NCI-H1694 (cell line): ENCODE results near the gene DIP2C.
"Not testable (repeated sequence)": the region's sequence is repeated elsewhere in the genome, so short reads cannot be mapped to it uniquely, and the experiment has no call there.

Source experiments
- DNase-seq: peaks from one replicate; lab custom pipeline; 2025; lab: John Stamatoyannopoulos, UW

The DIP2C gene

DNA sequence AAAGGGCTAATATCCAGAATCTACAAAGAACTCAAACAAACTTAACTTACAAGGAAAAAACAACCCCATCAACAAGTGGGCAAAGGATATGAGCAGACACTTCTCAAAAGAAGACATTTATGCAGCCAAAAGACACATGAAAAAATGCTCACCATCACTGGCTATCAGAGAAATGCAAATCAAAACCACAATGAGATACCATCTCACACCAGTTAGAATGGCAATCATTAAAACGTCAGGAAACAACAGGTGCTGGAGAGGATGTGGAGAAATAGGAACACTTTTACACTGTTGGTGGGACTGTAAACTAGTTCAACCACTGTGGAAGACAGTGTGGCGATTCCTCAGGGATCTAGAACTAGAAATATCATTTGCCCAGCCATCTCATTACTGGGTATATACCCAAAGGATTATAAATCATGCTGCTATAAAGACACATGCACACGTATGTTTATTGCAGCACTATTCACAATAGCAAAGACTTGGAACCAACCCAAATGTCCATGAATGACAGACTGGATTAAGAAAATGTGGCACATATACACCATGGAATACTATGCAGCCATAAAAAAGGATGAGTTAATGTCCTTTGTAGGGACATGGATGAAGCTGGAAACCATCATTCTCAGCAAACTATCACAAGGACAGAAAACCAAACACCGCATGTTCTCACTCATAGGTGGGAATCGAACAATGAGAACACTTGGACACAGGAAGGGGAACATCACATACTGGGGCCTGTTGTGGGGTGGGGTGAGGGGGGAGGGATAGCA is 423.5 kb downstream of the DIP2C start:
- not testable (repeated sequence) for DNase-seq

DNA sequence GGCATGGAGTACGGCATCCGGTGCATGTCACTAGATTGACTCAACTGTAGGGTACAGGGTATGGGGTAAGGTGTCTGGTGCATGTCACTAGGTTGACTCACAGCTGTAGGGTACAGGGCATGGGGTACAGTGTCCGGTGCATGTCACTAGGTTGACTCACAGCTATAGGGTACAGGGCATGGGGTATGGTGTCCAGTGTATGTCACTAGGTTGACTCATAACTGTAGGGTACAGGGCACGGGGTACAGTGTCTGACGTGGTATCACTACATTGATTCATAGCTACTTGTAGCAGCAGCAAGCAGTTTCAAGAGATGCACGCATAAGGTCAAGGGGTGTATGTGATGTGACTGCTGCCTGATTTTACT is 424.4 kb downstream of the DIP2C start:
- not testable (repeated sequence) for DNase-seq

DNA sequence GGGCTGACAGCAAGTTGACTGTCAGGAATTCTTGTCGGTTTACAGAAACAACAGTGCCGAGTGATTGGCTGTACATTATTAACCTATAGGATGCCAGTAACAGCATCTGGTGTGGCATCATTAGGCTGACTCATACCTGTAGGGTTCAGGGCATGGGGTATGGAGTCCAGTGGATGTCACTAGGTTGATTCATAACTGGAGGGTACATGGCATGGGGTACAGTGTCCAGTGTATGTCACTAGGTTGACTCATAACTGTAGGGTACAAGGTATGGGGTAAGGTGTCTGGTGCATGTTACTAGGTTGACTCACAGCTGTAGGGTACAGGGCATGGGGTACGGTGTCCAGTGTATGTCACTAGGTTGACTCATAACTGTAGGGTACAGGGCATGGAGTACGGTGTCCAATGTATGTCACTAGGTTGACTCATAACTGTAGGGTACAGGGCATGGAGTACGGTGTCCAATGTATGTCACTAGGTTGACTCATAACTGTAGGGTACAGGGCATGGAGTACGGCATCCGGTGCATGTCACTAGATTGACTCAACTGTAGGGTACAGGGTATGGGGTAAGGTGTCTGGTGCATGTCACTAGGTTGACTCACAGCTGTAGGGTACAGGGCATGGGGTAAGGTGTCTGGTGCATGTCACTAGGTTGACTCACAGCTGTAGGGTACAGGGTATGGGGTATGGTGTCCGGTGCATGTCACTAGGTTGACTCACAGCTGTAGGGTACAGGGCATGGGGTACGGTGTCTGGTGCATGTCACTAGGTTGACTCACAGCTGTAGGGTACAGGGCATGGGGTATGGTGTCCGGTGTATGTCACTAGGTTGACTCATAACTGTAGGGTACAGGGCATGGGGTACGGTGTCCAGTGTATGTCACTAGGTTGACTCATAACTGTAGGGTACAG is 425.1 kb downstream of the DIP2C start:
- not testable (repeated sequence) for DNase-seq

DNA sequence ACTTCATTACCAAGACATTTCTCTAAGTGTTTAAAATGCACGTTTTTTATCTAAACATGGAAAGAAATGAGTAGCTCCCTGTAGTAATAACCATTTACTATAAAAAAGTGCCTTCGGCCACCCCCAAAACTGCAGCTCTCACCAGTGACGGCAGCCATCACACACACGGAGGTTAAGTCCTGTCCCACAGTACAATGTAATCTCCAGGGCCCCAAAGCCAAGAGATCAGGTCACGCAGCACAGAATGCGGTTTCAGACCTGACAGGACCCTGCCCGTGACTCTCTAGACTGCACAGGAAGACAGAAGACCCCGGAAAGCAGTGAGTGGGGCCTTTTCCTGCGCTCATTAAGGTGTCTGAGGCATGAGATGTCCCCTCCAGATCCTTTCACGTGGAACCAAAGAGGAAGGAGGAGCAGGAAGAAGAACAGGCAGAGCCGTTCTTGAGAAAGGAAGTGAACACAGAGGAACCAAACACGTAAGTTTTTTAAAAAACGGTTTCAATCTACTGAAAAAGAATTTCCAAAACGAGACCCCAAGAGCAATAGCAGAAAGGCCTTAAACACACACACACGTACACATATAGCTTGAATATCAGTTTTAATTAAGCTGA is 428.5 kb downstream of the DIP2C start:
- DNase-seq: no peak

DNA sequence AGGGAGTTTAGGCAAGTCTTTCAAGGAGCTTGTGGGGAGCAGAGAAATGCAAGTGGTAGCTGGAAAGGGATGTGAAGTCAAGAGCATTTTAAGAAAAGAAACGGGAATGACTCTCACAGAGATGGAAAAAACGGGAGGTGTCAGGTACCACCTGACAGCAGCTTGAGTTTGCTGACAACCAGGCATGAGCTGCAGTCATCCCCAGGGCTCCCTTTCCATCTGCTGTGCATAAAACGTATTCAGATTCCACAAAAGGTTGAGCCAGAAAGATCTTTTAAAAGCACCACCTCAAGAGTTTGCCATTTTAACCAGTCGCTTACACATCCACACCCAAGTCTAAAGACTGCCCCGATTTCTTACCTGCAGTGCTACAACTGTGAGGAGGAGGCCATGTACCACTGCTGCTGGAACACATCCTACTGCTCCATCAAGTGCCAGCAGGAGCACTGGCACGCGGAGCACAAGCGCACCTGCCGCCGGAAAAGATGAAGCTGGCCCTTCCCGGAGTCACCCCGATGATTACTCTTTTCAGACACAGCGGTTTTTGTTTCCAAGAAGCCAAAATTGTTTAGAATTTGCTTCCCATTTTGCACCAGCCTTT is 437.4 kb downstream of the DIP2C start:
- DNase-seq: no peak

DNA sequence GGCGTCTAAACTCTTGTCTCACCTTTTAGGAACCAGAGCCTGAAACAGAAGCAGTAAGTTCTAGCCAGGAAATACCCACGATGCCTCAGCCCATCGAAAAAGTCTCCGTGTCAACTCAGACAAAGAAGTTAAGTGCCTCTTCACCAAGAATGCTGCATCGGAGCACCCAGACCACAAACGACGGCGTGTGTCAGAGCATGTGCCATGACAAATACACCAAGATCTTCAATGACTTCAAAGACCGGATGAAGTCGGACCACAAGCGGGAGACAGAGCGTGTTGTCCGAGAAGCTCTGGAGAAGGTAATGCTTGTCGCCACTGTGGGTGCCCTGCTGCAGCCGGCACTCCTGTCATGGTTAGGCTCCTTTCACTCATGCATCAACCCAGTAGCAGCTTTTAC is 441.2 kb downstream of the DIP2C start:
- no peak for DNase-seq

DNA sequence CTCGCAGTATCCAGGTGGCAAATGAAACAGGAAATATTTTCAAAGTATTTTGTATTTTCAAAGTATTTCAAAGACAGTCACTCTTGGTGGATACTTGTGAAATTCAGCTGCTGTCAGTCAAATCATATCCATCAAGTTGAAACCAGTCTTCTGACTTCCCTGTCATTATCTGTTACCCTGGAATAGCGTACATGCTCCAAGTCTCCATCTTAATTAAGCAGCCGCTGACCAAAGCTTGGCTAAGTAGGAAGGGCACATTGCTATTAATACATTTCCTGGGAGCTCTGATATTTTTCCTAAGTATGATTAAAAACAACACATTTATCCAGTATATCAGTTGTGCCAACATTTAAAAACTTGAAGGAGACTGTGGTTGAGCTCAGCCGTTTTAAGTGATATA is 442.0 kb downstream of the DIP2C start:
- DNase-seq: no peak

DNA sequence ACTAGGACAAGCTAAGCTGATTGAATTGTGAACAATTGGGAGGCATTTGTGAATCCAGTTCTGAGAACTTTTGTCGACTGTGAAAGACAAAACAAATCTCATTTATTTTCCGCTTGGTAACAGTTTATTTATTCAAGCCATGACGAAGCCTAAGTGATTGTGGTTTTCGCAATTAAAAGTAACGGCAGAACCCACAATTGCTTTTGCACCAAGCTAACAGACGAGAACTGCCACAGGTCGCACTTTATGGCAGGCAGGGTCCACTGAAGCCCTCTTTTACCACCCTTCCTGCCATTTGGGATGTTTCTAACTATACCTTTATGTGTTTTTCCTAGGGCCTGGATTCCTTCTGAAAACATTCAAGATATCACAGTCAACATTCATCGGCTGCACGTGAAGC is 443.0 kb downstream of the DIP2C start:
- DNase-seq: no peak

DNA sequence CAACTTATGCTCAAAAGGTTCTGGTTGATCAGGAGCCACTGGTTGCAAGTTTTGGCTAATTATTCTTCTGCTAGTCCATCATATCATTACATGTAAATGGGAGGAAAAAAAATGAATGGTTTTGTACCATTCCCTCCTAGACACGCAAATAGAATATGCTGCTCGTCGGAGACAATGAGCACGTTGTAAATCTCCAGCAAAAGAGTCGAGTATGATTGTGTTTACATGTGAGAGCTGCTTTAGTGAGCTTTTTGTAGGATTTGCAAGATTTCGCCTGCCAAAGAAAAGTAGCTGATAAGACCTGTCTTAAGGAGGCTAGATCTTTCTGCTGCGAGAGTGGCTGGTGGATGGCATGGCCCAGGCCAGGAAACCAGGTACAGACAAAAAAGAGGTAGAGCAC is 445.2 kb downstream of the DIP2C start:
- DNase-seq: no peak

DNA sequence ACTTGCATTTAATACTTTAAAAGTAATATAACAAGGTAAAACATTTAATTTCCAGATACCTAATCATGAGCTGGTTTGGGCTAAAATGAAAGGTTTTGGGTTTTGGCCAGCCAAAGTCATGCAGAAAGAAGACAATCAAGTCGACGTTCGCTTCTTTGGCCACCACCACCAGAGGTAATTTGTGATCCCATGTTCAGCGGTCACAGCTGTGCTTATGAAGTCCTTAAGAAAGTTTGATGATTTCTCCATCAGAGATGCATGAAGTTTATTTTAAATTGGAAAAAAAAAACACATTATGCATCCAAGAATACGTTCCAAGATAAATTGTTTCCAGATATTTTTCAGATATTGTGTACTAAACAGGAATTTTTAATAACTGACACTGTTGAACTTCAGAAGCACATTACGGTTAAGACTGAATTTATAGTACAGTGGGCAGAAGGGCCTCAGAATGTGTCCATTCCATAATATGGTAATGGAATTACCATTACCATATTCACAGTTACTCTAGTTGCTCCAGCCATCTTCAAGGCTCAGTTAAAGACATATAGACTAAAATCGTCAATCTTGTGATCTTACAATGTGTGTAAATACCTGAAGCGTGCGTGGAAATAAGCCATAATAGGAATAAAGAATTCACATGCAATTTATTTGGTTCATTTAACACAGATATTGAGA is 447.4 kb downstream of the DIP2C start:
- DNase-seq: no peak

DNA sequence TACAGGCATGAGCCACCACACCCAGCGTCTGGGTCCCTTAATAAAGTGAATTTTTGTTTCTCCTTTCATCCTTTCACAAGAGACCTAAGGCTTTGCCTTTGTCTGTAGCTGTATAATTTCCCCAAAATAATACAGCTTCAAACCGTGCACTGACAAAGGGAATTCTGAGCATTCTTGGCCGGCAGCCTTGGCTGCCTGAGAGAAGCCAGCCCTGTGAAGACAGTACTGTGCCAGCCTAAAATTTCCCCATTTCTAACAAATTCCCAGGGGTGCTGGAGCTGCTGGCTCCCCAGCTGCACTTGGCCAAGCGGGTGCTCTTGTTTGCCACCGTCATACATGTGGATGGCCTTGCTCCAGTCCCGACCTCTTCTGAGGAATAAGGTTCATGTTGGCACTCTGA is 448.0 kb downstream of the DIP2C start:
- DNase-seq: no peak

DNA sequence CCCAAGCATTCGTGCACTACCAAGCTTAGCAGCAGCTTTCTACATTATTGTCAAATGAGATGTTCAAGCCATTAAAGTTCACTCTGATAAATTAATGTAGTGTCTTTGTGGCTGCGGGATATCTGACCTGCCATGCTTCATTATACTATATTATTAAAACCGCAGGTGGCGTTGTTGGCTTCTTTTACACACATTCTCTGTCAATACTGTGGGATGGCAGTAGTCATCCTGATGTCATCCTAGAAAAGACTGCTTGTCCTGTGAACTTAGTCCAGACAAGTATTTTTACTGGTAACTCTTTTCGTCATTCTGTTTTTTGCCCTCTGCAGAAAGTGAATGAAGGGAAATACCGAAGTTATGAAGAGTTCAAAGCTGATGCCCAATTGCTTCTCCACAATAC is 450.4 kb downstream of the DIP2C start:
- no peak for DNase-seq

DNA sequence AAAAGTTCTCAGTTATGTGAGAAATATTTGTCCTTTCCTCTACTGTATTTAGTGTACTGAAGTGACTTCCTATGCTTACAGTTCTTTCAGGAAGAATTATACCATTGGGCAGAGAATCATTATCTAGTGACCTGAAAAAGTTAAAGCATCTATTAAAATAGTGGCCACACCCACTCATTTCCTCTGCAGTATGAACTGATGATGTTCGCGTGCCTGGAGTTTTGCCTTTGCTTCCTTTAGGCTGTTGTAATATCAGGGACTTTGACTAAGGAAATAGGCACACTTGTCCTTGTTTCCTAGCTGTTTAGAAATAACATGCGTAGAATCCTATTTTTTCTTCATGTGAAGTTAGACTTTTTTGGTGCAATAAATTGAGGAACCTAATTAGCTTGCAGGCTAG is 453.6 kb downstream of the DIP2C start:
- DNase-seq: no peak

DNA sequence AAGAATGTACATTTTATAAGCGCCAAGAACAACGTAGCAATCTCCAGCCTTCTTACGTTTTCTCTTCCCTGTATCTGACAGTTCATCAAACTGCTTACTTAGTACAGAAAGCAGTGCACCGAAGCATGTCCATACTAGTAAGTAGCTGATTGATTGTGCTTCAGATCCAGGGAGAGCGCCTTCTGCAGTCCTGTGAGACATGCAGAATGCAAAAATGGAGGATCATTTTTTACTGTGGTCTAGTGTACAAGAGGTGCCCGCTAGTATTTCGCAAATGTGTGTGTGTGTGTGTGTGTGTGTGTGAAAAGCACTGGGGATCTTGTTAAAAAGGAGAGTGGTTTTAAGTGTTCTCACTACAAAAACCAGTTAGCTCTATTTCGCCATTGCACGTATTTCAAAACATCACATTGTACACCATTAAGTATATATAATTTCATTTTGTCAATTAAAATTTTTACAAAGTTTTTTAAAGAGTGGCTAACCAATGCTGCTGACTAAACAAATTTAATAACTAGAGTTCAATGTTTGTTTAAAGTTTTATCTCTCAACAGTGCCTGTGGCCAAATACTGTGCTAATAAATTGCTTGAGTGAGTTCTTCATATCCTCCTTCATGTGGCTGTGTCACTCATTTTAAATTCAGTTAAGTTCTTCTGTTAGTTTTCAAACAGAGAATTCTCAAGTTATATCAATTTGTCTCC is 454.6 kb downstream of the DIP2C start:
- no peak for DNase-seq

DNA sequence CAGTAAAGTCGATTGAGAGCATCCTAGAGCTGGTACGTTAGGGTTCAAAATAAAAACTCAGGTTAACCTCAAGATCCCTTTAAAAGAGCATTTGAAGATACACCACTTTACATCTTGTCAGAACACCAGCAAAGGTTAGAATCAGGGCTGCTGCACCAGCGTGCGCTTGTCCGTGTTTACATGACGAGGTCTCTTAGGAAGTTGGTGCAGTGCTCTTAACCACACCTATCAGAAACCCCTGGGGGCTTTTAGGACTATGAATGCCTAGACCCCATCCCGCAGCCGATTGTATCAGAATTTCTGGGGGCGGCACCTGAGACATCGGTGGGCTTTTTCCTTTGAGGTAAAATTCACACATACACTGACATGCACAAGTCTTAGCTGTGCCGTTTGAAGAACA is 456.6 kb downstream of the DIP2C start:
- DNase-seq: no peak

DNA sequence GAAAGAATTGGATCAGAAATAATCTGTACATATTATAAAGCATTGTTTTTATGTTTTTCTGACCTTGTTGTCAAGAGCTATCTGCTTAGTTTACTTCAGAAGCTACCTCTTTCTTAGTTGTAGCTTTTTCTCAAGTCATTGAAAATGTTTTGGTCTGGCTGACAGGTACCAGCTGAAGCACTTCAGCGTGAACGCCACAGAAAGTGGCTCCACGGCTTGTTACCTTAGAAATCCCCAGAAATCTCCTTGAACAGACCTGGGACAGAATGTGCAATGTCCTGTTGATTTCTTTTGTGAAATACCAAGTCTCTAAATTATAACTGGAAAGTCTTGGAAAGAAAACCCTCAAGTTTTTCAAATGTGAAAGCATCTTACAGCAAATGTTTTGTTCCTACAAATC is 457.4 kb downstream of the DIP2C start:
- no peak for DNase-seq

DNA sequence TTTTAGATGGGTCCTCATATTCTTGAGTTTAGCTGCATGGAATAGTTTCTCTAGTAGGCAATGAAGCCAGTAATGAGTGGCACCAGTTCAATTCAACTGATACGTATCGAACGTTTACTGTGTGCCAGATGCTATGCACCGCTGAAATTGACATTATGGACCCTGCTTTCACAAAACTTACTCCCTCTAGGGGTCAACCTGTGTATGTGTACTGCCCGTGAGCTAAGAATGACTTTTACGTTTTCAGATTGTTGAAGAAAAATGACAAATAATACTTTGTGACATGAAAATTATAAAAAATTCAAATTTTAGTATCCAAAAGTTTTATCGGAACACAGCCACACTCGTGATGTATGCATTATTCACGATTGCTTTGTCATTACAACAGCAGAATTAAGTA is 458.7 kb downstream of the DIP2C start:
- no peak for DNase-seq

DNA sequence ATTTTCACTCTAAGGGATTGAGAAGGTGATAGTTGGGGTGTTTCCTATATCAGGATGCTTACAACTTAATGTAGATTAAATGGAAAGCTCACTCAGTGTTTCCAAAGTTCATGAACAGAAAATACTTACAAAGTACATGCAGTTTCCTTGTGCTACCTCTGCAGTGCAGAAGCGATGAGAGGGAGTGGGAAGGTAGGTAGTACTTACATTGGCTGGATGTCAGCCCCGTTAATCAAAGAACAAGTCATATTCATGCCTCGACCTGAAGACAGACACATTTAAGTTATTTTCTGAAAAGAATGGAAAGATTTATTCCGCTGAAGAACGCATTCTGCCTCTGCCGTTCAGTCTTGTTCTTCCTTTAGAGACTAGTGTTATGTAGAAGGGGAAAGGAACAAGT is 461.1 kb downstream of the DIP2C start:
- no peak for DNase-seq

DNA sequence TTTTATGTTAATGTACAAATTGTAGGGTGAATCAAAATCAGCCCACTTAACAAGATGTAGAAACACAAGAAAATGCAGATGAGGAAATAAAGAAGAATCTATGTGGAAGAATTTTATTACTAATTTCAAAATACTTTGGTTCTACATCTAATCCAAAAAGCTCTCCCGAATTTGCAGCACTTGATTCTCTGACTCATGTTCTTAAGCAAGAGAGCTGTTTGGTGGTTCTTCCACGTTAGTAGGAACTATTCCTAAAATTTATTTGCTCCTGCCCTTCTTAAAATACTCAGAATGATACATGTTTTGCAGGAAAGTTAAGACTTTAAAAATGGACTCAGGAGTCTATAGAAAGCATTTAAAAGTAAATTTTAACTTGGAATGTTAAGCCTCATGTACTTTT is 462.5 kb downstream of the DIP2C start:
- no peak for DNase-seq

DNA sequence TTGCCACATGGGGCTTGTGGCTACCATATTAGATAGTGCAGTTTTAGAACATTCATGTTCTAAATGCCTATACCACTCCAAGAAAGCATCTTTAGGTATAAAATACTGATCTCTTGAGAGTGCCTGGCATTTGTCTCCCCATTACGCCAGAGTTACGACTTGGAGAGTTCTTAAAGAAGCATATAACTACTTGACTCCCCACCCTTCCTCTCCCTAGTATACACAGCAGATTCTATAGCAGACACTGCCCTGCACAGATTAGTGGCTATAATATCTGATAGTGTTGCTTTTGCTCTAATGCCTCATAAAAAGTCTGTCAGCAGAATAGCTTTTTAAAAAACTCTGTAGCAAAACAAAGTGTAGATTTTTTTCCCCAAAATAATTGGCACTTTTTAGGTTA is 463.4 kb downstream of the DIP2C start:
- DNase-seq: no peak

DNA sequence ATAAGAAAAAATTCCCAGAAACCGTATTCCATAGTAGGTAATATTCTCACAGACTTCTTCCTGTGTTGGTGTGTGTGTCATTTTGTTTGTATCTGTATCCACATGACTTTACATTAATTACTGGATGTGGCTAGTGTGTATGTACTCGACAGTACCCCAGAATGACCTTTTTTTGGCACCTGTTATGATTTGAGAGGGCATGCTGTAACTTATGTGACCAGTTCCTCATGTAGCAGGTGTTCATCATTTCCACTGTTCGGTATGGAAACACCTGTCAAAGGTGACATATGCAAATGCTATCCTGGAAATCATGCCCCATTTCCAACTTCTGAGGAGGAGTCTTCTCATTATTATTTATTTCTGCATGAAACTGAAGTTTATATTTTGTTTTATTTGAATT is 464.9 kb downstream of the DIP2C start:
- no peak for DNase-seq
